GM21723 (cell line): Measurements from ENCODE around the gene GPR108.

Experiments used
- ATAC-seq: cut with Tn5 transposase; IDR thresholded peaks from one replicate; pipeline ENCODE4 v1.9.1; 2021; ENCODE audit warnings: mild to moderate bottlenecking, moderate library complexity; ENCODE audit not compliant: unreplicated experiment

The GPR108 gene

DNA sequence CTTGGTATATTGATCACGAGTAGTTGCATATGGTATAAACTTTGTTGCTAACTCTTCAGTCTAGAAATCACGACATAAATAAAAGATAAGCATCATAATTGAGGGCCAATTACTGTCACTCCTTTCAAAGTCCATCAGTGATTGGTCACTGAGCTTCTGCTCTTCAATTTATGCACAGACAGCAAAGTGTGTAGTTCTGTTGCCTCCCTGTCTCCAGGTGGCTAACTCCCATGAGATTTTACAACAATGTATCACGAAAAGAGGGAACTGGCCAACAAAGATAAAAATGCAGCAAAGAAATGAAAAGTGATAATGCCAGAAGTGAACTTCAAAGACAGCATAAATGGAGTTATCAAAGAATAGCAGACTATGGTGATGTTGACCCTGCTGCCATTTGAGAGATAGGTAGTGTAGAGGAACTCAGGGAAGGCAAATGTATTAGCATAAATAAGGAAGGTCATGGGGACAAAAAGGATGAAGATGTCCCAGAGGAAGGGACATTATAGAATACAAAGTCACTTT, 54.7 kb downstream of the GPR108 start:
- no peak for ATAC-seq

DNA sequence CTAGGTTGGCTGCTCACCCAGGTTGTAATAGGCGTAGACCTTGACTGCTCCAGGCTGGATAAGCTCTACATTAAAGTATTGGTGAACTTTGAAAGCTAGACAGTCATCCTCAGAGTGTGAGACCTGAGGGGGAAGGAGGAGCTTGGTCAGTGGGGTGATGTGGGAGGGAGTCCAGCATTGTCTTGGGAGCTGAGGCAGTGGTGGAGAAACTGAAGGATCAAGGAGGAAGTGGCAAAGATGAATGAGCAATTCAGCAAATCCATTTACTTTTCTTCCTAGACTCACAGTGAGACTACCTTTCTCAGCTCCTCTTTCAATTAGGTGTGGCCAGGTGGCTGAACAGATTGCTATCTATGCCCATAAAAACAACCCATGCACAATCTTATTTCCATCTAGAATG, 57.2 kb downstream of the GPR108 start:
- ATAC-seq: no peak
